Stimulated activated CD4-positive, alpha-beta T cell treated with anti-CD3 and anti-CD28 coated beads, Interleukin-12 subunit alpha, Interleukin-12 subunit beta, amount 100 ng/mL, for 4 hours (primary cell): ENCODE data around the gene FOXC1.

Source experiments
- DNase-seq: peaks from one replicate; pipeline ENCODE4 v3.0.0-alpha.2; 2020

Gene FOXC1

DNA sequence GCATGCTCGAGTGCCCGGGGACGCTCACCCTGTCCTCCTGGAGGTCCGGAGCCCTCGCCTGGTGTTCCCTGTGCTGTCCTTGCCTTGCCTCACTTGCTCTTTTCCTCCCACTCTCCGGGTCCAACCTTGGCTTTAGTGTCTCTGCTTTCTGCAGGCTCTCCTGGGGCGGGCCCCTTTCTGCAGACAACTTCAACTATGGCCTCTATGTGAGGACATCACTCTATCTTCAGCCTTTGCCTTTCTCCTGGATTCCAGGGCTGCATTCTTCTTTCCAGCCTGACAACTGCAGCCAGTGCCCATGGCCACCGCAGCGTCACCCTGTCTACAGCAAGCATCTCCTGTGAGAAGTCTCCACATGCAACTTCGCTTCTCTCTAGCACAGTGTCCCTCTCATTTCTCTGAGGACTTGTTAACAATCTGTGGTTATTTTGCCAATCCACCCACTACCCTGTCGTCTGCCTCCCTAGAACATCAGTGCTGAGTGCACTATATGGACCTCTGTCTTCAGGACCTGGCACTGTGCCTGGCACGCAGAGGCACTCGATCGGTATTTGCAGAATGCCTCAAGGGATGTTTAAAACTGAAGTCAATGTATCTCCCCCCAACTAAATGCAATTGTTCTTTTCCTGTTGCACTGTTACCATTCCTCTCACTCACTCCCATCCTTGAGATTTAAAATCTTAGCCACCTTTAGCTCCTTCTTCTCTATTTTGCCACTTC lies 35.9 kb downstream of the FOXC1 start:
- no peak for DNase-seq

DNA sequence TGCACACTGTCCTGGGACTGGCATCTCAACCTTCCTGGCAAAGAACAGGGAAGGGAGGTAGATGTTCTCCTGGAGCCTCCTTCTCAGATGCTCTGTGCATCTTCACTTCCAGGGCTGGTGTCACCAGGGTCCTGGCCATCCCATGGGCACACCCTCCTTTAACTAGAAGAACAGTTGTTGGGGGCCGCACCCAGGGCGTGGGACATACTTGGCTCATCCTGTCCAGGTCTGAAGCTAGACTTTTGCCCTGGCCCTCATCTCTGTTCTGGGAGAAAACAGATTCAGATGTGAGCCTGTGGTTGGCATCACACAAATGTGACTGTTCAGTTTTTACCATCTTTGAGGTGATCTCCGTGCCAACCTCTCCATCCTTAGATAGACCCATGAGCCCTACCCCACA lies 41.6 kb downstream of the FOXC1 start:
- no peak for DNase-seq

DNA sequence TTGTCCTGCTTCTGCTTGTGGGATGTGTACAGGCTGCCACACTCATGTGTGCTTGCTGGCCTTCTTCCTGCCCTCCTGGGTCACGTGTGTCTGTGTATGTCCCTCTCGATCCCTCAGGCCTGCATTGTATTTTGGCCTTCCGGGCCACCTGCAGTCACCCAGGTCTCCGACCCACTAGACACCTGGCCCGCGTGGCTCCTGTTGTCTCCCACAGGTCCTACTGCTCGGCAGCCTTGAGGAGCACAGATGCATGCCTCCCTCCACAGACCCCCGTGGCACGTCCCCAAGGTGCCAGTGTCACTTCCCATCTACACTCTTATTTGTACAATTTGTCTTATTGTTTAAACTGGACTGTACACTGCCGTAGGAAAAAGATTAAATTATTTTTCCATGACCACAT lies 43.1 kb downstream of the FOXC1 start:
- DNase-seq: no peak

DNA sequence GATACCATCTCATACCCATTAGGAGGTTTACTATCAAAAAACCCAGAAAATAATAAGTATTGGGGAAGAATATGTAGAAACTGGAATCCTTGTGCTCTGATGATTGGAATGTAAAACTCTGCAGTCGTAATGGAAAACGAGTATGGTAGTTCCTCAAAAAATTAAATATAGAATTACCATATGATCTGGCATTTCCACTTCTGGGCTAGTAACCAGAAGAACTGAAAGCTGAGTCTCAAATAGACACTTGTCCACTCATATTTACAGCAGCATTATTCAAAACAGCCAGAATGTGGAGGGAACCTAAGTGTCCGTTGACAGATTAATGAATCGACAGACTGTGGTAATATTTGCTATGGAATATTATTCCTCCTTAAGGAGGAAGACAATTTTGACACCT lies 44.3 kb downstream of the FOXC1 start:
- DNase-seq: no peak

DNA sequence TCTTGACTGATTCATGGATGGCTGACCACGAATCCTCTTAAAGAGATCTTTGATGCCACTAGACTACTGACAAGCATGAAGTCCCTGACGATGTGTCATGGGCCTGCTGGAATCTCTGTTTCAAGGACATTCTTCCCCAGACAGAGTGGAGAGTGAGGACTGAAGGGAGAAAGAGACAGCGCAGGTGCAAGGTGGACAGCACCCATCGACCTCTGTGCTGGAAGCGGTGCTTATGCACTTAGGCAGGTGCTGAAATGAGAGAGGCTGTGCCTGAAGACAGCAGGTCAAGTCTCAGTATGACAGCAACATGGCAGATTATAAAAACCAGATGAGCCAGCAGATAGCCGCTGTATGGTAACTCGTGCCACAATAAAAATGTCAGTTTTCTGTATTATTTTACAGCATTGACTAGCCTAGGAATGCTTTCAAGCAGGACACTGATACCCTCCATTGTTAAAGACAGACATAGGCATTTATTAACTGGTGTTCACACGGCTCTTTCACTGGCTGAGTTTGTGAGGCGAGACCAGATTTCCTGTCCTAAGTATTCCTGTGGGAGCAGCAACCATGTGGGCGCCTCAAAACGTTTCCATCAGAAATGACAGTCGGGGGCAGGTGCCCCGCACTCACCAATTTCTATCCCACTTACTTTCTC lies 47.5 kb downstream of the FOXC1 start:
- no peak for DNase-seq

DNA sequence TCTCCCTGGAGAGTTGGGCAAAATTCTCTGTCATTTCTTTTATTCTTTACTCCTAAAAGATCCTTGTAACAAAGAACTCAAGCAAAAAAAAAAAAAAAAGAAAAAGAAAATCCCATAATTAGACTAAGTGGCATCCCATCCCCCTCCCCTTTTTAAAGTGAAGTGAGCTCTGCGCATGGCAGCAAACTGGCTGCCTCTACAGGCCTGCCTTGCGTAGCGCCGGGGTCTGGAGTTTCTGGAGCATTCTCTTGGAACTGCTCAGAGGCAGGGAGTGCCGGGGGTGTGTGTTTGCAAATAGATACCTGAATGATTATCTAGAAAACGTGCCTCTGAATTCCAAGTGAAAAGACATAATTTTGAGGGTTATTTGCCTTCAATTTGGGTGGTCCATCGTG lies 48.1 kb downstream of the FOXC1 start:
- DNase-seq: no peak

DNA sequence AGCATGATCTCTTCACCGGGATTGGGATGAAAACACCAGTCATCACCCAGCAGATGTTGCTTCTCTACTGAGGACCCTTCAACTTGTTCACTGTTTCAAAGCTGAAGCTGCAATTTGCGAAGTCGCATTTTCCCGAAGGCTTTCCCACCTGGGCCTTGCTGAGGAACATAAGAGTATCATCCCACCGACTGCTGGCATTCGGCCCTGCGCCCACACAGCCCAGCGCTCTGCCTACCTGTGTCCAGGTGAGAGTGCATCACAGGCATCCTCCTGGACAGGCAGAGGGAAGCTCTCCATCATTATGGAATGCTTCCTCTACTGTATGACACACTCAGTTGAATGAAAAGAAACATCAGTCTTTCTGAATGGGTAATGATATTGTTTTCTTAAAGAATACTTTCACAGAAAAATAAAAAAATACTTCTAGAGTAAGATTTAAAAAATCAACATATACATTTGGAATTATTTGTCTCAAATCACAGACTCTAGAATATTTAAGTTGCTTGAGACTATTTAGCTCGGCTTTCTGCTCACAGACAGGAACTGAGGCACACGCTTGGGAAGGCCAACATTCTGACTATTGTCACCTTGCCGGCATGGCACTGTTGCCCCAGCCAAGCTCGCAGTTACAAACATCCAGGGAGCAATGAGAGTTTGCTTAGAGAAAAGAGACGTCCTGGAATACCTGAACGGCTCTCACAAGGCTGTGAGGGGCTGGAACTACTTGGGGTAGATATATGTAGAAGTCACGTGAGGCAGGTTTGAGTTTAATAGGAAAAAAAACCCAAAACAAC lies 48.7 kb downstream of the FOXC1 start:
- DNase-seq: no peak

DNA sequence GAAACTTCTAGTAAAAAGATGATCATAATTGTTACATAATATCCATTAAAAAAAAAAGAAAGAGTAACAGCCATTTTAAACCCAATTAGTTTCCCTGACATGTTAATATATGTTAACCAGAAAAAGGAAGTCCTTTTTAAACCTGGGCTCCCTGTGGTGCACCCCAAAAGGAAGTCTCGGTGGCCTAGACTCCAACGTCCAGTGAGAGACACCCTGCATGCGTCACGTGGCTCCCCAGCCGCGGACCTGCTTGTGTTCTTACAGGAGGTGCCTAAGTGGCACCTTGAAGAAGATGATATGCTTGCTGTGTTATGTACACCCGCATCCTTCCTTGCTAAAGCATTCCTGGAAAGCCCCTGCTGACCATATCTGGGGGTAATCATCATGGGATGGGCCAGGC lies 50.1 kb downstream of the FOXC1 start:
- no peak for DNase-seq

DNA sequence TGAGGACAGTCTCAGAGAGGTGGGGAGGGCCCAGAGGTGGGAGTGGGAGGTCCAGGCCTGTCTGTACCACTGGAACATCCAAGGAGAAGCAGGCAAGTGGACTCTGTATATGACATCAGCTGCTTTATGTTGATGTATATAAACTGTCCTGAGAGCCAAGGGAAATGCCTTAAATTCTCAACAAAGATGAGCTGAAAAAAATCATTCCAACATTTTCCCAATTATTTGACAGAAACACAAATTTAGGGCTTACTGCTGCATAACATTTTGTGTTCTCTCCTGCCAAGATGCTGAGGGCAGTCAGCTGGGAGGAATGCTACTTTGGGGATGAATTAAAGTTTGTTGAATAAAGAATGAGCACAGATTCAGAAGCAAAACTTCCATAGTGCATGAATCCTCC lies 52.8 kb downstream of the FOXC1 start:
- DNase-seq: no peak
